ENCODE measurements around the gene PIK3R2.

DNA sequence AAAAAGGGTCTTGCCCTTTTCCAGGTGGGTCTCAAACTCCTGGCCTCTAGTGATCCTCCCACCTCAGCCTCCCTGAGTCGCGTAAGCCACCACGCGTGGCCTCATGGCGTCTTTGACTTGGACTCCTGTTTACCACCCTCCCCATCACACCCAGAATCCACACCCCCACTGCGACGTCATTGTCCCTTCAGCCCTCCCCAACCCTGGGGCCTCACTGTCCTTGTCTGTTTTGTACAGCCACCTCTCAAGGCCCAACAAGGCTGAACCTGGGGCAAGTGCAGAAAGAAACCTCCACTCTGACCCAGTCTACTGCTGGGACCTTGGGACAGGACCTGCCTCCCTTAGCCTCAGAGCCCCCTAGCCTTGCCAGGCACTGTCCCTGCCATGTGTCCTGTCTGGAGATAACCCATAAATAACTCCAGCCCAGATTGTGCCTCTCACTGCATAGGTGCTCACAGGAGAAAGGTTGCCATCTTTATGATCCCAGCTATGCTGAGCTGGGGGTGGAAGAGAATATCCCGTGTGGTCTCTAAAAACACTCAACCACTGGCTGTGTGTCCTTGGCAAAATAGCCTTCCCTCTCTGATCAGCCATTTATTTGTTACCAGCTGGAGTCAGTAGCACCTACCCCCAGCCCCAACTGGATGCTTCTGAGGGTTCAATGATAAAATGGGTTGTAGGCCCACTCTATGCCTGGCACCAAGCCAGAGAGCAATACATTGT, 18.8 kb downstream of the PIK3R2 start:
- no peak for TF ChIP-seq CTCF (IDR thresholded peaks at IDR 0.05)
- TF ChIP-seq POLR2A (IDR thresholded peaks at IDR 0.05), result no peak

Measured in Peyer's patch (tissue), 4 donors.